Bronchial epithelial cell (primary cell): ENCODE data around the gene GAB4. TPM values are rescaled to one million over a fixed set of nuclear protein-coding genes. Genes with fewer than 3 reads are reported as not detected.

Source experiments
- DNase-seq: peaks from one replicate; pipeline ENCODE4 v3.0.0-alpha.2; 2010; ENCODE audit warnings: low read depth
- FAIRE-seq: peaks from 2 replicates; lab custom pipeline; 2011; peaks lifted over from hg19 to GRCh38; lab: Jason Lieb, UNC
- H3K27me3 ChIP-seq: 2 replicates; pipeline ENCODE4 v1.5.1; 2011; ENCODE audit warnings: low read length; ENCODE audit not compliant: control insufficient read depth, insufficient read depth
- H3K36me3 ChIP-seq: 2 replicates; pipeline ENCODE4 v1.5.1; 2011; ENCODE audit warnings: low read length; ENCODE audit not compliant: control insufficient read depth, insufficient read depth
- H3K4me3 ChIP-seq: 2 replicates; pipeline ENCODE4 v1.5.1; 2011; ENCODE audit warnings: mild to moderate bottlenecking, low read depth, low read length, control low read depth
- CTCF ChIP-seq: IDR thresholded peaks from 2 replicates; pipeline ENCODE4 v1.5.1; 2011; ENCODE audit warnings: mild to moderate bottlenecking, moderate library complexity, low read length, control low read depth, inconsistent platforms; ENCODE audit not compliant: insufficient read depth, severe bottlenecking
- total RNA-seq: library from RNA; depleted of rRNA; stranded (reverse); fragments of >200 nt; gene quantifications from 2 replicates; pipeline ENCODE4 v1.2.1, GENCODE V29; 2014

Gene GAB4
- total RNA-seq = not detected in 2 replicates

GRCh38 chr22:17007852-17008731, at the start of gene GAB4:
TSS of gene GAB4 (minus strand) at chr22:17008222. CDS start at chr22:17008114, 108 bp downstream.
- H3K4me3 ChIP-seq = no peak within 1 kb of the TSS
- no peaks in the 10 kb centered on the region for H3K27me3 ChIP-seq
- TF ChIP-seq CTCF = no peak
- FAIRE-seq = no peak
- DNase-seq = no peak
- H3K36me3 ChIP-seq = no peaks in the 10 kb centered on the region

GRCh38 chr22:17056807-17057206, 48.8 kb upstream of the GAB4 start:
- Histone ChIP-seq H3K27me3 (no peaks in the 10 kb centered on the region), H3K36me3 (no peaks in the 10 kb centered on the region), H3K4me3 (no peak overlapping the region)
- no peak for TF ChIP-seq CTCF
- DNase-seq (no peak), FAIRE-seq (no peak)

GRCh38 chr22:17056058-17056457, 48.0 kb upstream of the GAB4 start:
- Histone ChIP-seq H3K36me3 (no peaks in the 10 kb centered on the region), H3K27me3 (no peaks in the 10 kb centered on the region), H3K4me3 (no peak overlapping the region)
- no peak for TF ChIP-seq CTCF
- FAIRE-seq (peak; percentile 79), DNase-seq (no peak)

- no peak for TF ChIP-seq CTCF
- DNase-seq (no peak), FAIRE-seq (no peak)
- Histone ChIP-seq H3K4me3 (no peak overlapping the region), H3K27me3 (no peaks in the 10 kb centered on the region), H3K36me3 (no peaks in the 10 kb centered on the region)
Observed at GRCh38 chr22:17047656-17048055, 39.6 kb upstream of the GAB4 start.

GRCh38 chr22:17046566-17047348, 38.7 kb upstream of the GAB4 start:
- no peaks in the 10 kb centered on the region for H3K27me3 ChIP-seq
- FAIRE-seq = no peak
- no peak for TF ChIP-seq CTCF
- no peak for DNase-seq
- no peak overlapping the region for H3K4me3 ChIP-seq
- H3K36me3 ChIP-seq = no peaks in the 10 kb centered on the region
